CD4-positive, alpha-beta T cell treated with Interleukin-12 subunit alpha and Interleukin-12 subunit beta, for 1 hour (primary cell): ENCODE data around the gene BCL2.

Source experiments
- DNase-seq: peaks from one replicate; pipeline ENCODE4 v3.0.0-alpha.2; 2020

The BCL2 gene

GRCh38 chr18:63325086-63325686 lies 5.6 kb upstream of the BCL2 start:
- no peak for DNase-seq

- peak; percentile 75 for DNase-seq
These were observed 3.5 kb upstream of the BCL2 start for GRCh38 chr18:63322908-63323634.

- DNase-seq = no peak
These were observed 2.6 kb upstream of the BCL2 start for GRCh38 chr18:63322206-63322605.

GRCh38 chr18:63321291-63321690 lies 1.7 kb upstream of the BCL2 start:
- no peak for DNase-seq

- DNase-seq = no peak
These were observed 1.4 kb upstream of the BCL2 start for GRCh38 chr18:63320975-63321265.

GRCh38 chr18:63320123-63320974 lies 780 bp upstream of the BCL2 start:
- peak; percentile 92 for DNase-seq

- DNase-seq = no peak
These were observed 633 bp downstream of the BCL2 start for GRCh38 chr18:63318889-63319382.

- peak; percentile 88 for DNase-seq
These were observed 1.3 kb downstream of the BCL2 start for GRCh38 chr18:63317982-63318888.

- no peak for DNase-seq
These were observed 2.0 kb downstream of the BCL2 start for GRCh38 chr18:63317556-63317946.

- no peak for DNase-seq
These were observed 2.7 kb downstream of the BCL2 start for GRCh38 chr18:63316612-63317555.

GRCh38 chr18:63315876-63316275 lies 3.7 kb downstream of the BCL2 start:
- no peak for DNase-seq

GRCh38 chr18:63315131-63315662 lies 4.4 kb downstream of the BCL2 start:
- no peak for DNase-seq

- DNase-seq = no peak
These were observed 5.3 kb downstream of the BCL2 start for GRCh38 chr18:63314062-63314790.

GRCh38 chr18:63313396-63313917 lies 6.1 kb downstream of the BCL2 start:
- no peak for DNase-seq

- no peak for DNase-seq
These were observed 6.7 kb downstream of the BCL2 start for GRCh38 chr18:63312737-63313395.

GRCh38 chr18:63312019-63312409 lies 7.6 kb downstream of the BCL2 start:
- DNase-seq = no peak

GRCh38 chr18:63311118-63312018 lies 8.2 kb downstream of the BCL2 start:
- no peak for DNase-seq

GRCh38 chr18:63309422-63309821 lies 10.1 kb downstream of the BCL2 start:
- DNase-seq = peak; percentile 46
